Type B pancreatic cell (in vitro differentiated cells): ENCODE data around the gene C19orf81. TPM values are rescaled to one million over a fixed set of nuclear protein-coding genes. Genes with fewer than 3 reads are reported as not detected.
"Not testable (repeated sequence)": the region's sequence is repeated elsewhere in the genome, so short reads cannot be mapped to it uniquely, and the experiment has no call there.

Experiments
- DNase-seq: peaks from one replicate; pipeline ENCODE4 v3.0.0; 2021; ENCODE audit warnings: mixed read lengths; ENCODE audit not compliant: unreplicated experiment; ENCODE audit errors: extremely low spot score
- H3K27ac Mint-ChIP-seq: 2 replicates; pipeline ENCODE4 v1.8.0; 2021; ENCODE audit warnings: mild to moderate bottlenecking, mixed read lengths
- H3K27me3 Mint-ChIP-seq: 2 replicates; pipeline ENCODE4 v1.8.0; 2021; ENCODE audit warnings: mixed read lengths
- H3K36me3 Mint-ChIP-seq: 2 replicates; pipeline ENCODE4 v1.8.0; 2021; ENCODE audit warnings: mixed read lengths
- H3K4me1 Mint-ChIP-seq: one replicate; pipeline ENCODE4 v1.8.0; 2021; ENCODE audit warnings: mixed read lengths; ENCODE audit not compliant: unreplicated experiment
- H3K4me3 Mint-ChIP-seq: 2 replicates; pipeline ENCODE4 v1.8.0; 2021; ENCODE audit warnings: mild to moderate bottlenecking, mixed read lengths
- H3K9me3 Mint-ChIP-seq: 2 replicates; pipeline ENCODE4 v1.8.0; 2021; ENCODE audit warnings: mixed read lengths
- CTCF ChIP-seq: fragments of 200-600 bp; sonication (generic); conservative IDR thresholded peaks from 2 replicates; pipeline ENCODE4 v1.5.0; 2021; ENCODE audit warnings: antibody characterized with exemption, mild to moderate bottlenecking
- long read RNA-seq: library from polyadenylated mRNA; unstranded; transcript quantifications from one replicate; pipeline ENCODE4 v2.0.0, GENCODE V29; 2020
- total RNA-seq: library from RNA; stranded (reverse); gene quantifications from 2 replicates; pipeline ENCODE4 v1.2.1, GENCODE V29; 2021; ENCODE audit warnings: low replicate concordance

Gene C19orf81
- total RNA-seq: 1.8 and 3.7 TPM in 2 replicates
- long read RNA-seq: 0 reads

- Mint-ChIP-seq H3K4me1 (no peaks in the 10 kb centered on the region), H3K27ac (no peak within 1 kb of the TSS), H3K27me3 (peaks cover 40% of the 10 kb centered on the region), H3K9me3 (peaks cover under 1% of the 10 kb centered on the region), H3K36me3 (no peaks in the 10 kb centered on the region), H3K4me3 (no peak within 1 kb of the TSS)
- no peak for TF ChIP-seq CTCF
- no peak for DNase-seq
These were observed at the start of gene C19orf81 for GRCh38 chr19:50649433-50650391. Gene C19orf81, plus strand, starts transcription at chr19:50649445. Its CDS starts 0 bp downstream, at chr19:50649445.

DNA sequence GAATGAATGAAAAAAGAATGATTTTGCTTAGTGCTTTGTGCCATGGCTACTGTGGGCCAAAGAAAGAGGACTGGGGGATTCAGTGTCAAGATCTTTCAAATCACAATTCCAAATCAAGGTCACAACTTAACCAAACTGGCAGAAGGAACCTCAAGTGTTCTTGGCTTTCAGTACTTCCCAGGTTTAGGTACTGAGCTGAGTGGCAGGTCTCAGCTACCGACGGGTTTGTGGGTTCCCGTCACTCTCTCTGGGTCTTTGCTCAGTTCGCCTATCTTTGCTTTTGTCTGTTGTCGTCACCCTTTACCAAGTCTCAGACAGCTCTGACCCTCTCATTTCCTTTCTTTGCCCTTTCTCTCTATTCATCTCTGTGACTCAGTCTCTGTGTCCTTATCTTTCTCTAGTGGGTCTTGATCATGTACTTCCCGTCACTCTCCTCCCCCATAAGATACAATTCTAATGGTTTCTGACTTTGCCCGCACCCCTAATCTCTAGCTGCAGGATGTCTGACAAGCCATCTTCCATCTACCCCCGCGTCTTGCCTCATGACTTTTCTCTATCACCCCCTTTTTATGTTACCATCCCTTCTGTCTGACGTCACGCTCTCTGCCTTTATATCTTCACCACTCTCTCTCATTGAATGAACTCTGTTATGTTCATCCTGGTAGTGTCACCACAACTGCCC is 47.7 kb upstream of the C19orf81 start:
- Mint-ChIP-seq H3K27me3 (peaks cover 58% of the 10 kb centered on the region), H3K36me3 (no peaks in the 10 kb centered on the region), H3K4me1 (no peaks in the 10 kb centered on the region), H3K27ac (no peak overlapping the region), H3K9me3 (no peaks in the 10 kb centered on the region), H3K4me3 (no peak overlapping the region)
- no peak for TF ChIP-seq CTCF
- DNase-seq: no peak

GRCh38 chr19:50602089-50602422 is 47.2 kb upstream of the C19orf81 start:
- no peak overlapping the region for H3K27ac Mint-ChIP-seq
- H3K27me3 Mint-ChIP-seq: peaks cover 60% of the 10 kb centered on the region
- H3K4me3 Mint-ChIP-seq: no peak overlapping the region

DNA sequence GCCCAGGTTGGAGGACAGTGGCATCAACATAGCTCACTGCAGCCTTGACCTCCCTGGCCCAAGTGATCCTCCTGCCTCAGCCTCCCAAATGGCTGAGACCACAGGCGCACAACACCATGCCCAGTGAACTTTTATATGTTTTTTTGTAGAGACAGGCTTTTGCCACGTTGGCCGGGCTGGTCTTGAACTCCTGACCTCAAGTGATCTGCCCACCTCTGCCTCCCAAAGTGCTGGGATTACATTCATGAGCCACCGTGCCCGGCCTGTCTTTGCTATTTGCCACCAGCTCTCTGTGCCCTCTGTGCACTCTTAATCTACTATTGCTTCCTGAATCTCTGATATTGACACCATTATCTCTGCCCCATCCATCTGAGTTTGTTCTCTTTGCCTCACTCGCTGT is 46.7 kb upstream of the C19orf81 start:
- Mint-ChIP-seq H3K27me3 (peaks cover 65% of the 10 kb centered on the region), H3K4me1 (no peaks in the 10 kb centered on the region), H3K27ac (no peak overlapping the region), H3K36me3 (no peaks in the 10 kb centered on the region), H3K4me3 (no peak overlapping the region), H3K9me3 (no peaks in the 10 kb centered on the region)
- no peak for TF ChIP-seq CTCF
- DNase-seq: no peak

More at GRCh38 chr19:50602089-50602422, 47.2 kb upstream of the C19orf81 start:
- Mint-ChIP-seq H3K36me3 (no peaks in the 10 kb centered on the region), H3K9me3 (no peaks in the 10 kb centered on the region), H3K4me1 (no peaks in the 10 kb centered on the region)
- no peak for TF ChIP-seq CTCF
- DNase-seq: no peak

- Mint-ChIP-seq H3K4me3 (no peak overlapping the region), H3K9me3 (no peaks in the 10 kb centered on the region), H3K27ac (no peak overlapping the region), H3K4me1 (no peaks in the 10 kb centered on the region), H3K36me3 (no peaks in the 10 kb centered on the region), H3K27me3 (peaks cover 66% of the 10 kb centered on the region)
- DNase-seq: no peak
- TF ChIP-seq CTCF: no peak
These were observed 46.3 kb upstream of the C19orf81 start for GRCh38 chr19:50602935-50603334.

- not testable (repeated sequence) for H3K27ac Mint-ChIP-seq, DNase-seq, H3K4me1 Mint-ChIP-seq, H3K9me3 Mint-ChIP-seq, H3K36me3 Mint-ChIP-seq, H3K4me3 Mint-ChIP-seq
- peaks cover 70% of the 10 kb centered on the region for H3K27me3 Mint-ChIP-seq
These were observed 44.8 kb upstream of the C19orf81 start for GRCh38 chr19:50604264-50605073.
